GM19395 (cell line): ENCODE data around the gene RUNX1.
A peak's percentile ranks its signal among the peaks of the same experiment; 100 is the strongest.
"Not testable (repeated sequence)": the region's sequence is repeated elsewhere in the genome, so short reads cannot be mapped to it uniquely, and the experiment has no call there.

Experiments
- ATAC-seq: cut with Tn5 transposase; IDR thresholded peaks from one replicate; pipeline ENCODE4 v1.9.1; 2021; ENCODE audit warnings: mild to moderate bottlenecking, moderate library complexity; ENCODE audit not compliant: unreplicated experiment

RUNX1 gene

DNA sequence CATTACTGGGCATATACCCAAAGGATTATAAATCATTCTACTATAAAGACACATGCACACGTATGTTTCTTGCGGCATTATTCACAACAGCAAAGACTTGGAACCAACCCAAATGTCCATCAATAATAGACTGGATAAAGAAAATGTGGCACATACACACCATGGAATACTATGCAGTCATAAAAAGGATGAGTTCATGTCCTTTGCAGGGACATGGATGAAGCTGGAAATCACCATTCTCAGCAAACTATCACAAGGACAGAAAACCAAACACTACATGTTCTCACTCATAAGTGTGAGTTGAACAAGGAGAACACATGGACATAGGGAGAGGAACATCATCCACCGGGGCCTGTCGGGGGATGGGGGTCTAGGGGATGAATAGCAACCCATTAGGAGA, 97.2 kb downstream of the RUNX1 start:
- ATAC-seq = not testable (repeated sequence)

DNA sequence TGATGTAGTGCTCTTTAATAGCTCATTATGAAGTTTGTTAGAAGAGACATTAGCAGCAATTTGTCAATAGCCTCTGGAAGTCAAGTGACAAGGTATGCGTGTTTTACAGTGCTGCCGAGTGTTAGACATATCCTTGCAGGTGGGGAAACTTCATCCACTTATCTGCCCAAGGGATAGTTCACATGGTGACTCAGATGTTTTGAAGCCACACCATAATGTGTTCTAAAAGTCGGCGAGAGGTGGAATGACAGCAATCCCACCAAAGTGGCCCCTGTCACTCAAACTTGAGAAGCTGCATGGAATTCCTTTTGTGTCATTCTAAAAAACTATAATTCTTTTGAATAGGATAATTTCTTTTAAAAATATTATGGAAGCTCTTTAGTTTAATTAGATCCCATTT, 98.1 kb downstream of the RUNX1 start:
- ATAC-seq = no peak

DNA sequence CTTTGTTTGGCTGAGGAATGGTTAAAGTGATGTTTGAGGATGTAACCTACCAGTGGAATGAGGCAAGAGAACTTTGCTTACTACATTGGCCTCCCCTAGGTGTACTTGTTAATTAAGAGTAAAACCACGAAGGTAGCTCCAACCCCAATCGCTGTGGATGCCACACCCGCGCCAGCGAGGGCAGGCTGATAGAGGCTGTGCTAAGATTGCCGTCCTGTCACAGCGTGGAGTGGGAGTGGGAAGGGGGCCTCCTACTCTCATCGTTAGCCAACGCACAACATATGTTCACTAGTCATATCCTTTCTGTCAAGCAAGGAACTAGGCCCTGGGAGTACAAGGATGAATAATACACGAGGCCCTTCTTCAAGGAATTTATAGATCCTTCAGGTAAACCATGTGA, 99.6 kb downstream of the RUNX1 start:
- no peak for ATAC-seq

- no peak for ATAC-seq
These were observed 100.1 kb downstream of the RUNX1 start for GRCh38 chr21:34949030-34949429.

- ATAC-seq = no peak
These were observed 100.9 kb downstream of the RUNX1 start for GRCh38 chr21:34948157-34948556.

DNA sequence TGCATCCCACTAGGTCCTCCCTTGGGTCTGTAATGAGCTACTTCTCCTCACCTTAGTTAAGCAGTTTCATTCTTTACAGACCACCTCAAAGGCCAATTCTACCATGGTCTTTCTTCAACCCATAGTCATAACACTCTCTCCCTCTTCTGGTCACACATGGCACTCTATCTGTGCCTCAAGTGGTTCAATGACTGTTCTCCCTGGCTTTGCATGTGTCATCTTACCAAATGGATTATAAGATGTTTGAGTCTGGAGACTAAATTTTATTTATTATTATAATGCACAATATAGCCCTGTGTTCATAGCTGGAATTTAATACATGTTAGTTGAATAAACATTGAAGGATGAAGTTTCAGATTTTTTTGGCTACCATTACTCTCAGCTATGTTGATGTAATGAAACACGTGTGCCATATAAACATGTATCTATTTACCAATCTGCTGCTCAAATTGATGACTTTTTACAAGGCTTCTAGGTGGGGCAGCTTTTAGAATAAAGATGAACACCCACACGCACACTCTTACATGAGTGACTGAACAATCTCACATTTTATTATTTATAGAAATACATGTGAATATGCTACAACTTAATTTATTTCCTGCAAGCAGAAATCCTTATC, 102.1 kb downstream of the RUNX1 start:
- no peak for ATAC-seq

DNA sequence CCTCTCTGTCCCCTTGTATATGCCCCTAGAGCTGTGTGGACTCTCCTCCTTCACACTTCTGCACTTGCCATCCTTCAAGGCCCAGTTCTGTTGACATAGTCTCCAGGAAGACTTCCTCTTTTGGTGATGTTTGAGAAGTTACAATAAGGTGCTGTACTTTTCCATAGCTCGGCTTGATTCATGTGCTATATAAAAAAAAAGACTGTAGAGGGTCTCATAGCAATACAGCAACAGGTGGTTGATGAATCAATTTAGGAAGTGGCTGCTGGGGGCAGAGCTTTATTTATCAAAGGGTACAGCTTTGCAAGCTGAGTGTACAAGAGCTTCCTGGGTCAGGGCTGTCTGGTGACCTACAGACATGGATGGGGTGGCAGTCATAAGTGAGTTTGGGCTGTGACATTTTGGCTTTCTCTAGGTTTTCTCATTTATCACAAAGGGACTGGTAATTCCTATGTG, 102.7 kb downstream of the RUNX1 start:
- ATAC-seq = no peak

DNA sequence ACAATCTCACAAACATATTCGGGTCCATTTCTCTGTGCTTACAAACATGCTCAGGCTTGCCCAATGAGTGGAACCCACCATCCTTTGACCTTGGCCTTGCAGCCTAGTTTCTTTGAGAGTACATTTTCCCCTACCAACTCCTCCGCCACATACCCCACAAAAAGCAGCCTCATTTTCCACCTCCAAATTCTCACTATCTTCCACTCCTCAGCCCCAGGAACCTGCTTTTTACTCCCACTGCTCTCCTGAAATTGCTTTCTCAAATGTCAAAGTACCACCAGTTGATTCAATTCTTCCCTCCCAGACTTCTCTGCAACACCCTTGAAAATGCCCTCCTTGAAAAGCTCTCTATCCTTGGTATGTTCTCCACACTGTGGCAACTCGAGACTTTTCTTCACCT, 103.8 kb downstream of the RUNX1 start:
- no peak for ATAC-seq

DNA sequence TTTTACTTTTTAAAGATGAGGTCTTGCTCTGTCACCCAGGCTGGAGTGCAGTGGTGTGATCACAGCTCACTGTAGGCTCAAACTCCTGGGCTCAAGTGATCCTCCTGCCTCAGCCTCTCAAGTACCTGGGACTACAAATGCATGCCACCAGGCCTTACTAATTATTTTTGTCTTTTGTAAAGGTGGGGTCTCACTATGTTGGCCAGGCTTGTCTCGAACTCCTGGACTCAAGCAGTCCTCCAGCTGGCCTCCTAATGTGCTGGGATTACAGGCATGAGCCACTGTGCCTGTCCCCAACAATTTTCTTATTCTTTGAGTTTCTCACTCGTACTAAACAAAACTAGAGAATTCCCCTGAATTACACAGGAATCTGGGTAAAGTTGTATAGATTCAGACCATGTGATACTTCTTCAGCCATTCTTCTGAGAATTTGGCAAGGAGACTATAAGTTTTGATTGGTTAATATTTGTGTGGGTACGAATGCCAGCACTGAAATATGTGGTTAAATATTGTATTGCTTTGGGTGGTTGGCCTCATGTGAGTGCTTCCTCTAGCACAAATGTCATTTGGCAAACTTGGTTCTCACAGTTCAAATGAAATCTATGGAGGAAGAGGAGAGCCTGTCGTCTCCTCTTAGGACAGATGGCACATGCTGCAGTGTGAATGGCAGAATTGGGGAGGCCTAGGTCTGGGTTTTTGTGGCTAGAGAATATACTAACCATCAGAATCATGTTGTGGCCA, 104.9 kb downstream of the RUNX1 start:
- no peak for ATAC-seq

GRCh38 chr21:34942911-34943310, 106.2 kb downstream of the RUNX1 start:
- no peak for ATAC-seq

DNA sequence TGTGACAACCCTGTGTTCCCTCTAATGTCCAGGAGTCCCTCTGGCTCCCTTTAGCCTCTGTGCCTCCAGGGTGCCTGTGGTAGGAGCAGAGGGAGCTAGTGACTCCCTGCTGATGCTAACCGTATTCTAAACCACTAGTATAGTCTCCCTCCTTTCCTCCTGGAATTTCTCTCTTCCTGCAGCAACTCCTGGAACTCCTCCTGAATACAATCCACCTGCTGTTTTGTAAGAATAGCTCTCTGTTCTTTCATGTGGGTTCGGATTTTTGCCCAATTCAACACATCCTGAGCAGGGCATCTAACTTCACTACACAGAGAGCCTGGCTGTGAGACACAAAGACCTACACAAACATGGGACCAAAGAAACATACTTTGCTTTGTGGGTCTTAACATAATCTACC, 107.9 kb downstream of the RUNX1 start:
- no peak for ATAC-seq

GRCh38 chr21:34939673-34940331, 109.3 kb downstream of the RUNX1 start:
- no peak for ATAC-seq

GRCh38 chr21:34938089-34938764, 110.9 kb downstream of the RUNX1 start:
- no peak for ATAC-seq

DNA sequence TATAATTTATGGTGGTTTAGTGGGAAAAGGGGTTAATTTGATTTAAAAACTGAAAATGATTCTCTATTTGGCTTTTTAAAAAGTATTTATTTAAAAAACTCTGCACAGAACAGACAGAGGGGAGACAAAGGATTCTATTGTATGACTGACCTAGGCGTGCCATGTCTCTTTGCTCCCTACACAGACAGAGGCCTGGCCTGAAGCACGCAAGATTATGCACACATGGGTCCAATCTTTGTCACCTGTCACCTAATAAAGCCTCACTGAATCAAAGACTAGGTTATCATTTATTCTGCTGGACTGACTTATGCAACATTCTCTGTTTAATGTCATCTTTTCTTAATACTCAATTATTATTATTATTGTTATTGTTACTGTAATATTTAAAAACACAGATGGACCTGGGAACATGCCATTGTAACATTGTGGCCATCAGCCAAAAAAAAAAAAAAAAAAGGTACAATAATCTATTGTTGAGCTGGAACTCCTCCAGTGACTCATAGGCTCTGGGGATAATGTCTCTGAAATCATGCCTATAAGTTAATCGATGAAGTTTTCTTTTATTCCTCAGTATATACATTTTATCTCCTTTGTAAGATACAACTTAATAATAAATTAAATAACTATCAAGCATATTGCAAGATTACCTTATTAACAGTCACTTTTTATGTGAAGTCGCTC, 112.1 kb downstream of the RUNX1 start:
- ATAC-seq = no peak

DNA sequence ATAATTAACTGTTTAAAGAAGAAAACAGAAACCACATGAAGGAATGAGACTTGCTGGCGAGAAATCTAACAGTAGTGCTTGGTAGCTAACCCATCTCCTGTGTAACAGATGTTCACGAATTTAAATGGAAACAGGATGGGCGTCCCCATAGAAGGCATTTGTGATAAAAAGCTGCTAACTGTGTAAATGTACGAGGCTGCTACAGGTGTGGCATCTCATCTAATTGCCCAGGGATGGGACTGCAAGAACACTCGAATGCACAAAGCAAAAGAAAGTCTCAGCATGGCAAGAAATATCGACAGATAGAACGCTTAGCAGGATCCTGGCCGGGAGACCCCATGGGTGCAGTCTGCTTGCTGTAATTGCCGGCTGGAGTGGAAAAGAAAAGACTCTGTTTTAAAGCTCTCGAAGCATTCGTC, 112.7 kb downstream of the RUNX1 start:
- ATAC-seq = no peak

DNA sequence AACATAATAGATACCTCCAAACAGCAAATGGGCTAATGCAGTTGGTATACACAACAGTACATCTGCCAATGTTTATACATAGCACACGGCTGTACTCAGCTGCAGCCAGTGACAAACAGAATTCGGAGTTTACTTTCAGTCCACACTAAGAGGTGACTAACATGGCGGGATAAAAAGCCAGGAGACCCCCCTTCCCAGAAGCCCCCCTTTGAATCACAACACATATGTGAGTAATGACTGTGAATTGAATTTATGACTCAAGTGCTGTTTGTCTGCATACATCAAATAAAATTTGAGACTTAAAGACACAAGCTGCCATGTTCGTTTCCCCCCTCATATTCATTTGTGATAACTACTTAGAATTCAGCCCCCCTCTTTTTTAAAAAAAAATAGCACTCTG, 113.2 kb downstream of the RUNX1 start:
- no peak for ATAC-seq

- ATAC-seq = no peak
These were observed 113.7 kb downstream of the RUNX1 start for GRCh38 chr21:34935452-34935851.

- ATAC-seq = no peak
These were observed 114.8 kb downstream of the RUNX1 start for GRCh38 chr21:34934350-34934749.

GRCh38 chr21:34933609-34934335, 115.3 kb downstream of the RUNX1 start:
- peak; percentile 70 for ATAC-seq

DNA sequence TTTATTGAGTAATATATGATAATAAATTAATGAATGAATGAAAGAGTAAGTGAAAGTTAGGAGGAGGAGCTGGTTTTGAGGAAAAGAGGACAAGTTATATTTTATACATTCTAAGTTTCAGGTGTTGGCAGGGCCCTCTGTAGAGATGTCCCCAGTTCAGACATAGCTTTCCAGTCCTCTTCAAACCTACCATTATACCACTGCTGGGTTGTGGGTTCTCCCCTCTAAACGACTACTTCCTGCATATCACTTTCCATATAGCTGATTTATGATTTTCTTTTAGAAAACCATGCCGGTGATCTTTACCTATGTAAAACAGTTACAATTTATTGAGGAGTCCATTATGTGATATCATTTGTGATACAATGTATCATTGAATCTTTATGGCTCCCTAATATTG, 116.9 kb downstream of the RUNX1 start:
- ATAC-seq = no peak
